Measurements from ENCODE around the gene IL2RG.

Gene IL2RG

GRCh38 chrX:71107762-71108360 lies 3.5 kb downstream of the IL2RG start:
- no peak for TF ChIP-seq CTCF (IDR thresholded peaks at IDR 0.05; ENCODE audit: extremely low read depth, missing control alignments)
- no peak for DNase-seq (ENCODE audit: low spot score)

GRCh38 chrX:71107245-71107644 lies 4.1 kb downstream of the IL2RG start:
- TF ChIP-seq CTCF (IDR thresholded peaks at IDR 0.05; ENCODE audit: extremely low read depth, missing control alignments): no peak

GRCh38 chrX:71106427-71106826 lies 5.0 kb downstream of the IL2RG start, which contains the start of gene CXorf65:
CXorf65 (minus strand) TSS chrX:71106740; CDS start chrX:71106556, 184 bp downstream.
- TF ChIP-seq CTCF (IDR thresholded peaks at IDR 0.05; ENCODE audit: extremely low read depth, missing control alignments): no peak
- no peak for DNase-seq (ENCODE audit: low spot score)

More at GRCh38 chrX:71107245-71107644, 4.1 kb downstream of the IL2RG start:
- no peak for DNase-seq (ENCODE audit: low spot score)

- TF ChIP-seq CTCF (IDR thresholded peaks at IDR 0.05; ENCODE audit: extremely low read depth, missing control alignments): no peak
- DNase-seq (ENCODE audit: low spot score): no peak
Observed at GRCh38 chrX:71105628-71106027, 5.7 kb downstream of the IL2RG start.

GRCh38 chrX:71103110-71103983 lies 8.0 kb downstream of the IL2RG start:
- no peak for TF ChIP-seq CTCF (IDR thresholded peaks at IDR 0.05; ENCODE audit: extremely low read depth, missing control alignments)
- peak; percentile 52 for DNase-seq (ENCODE audit: low spot score)

- no peak for TF ChIP-seq CTCF (IDR thresholded peaks at IDR 0.05; ENCODE audit: extremely low read depth, missing control alignments)
Observed at GRCh38 chrX:71102292-71102691, 9.1 kb downstream of the IL2RG start.

More at GRCh38 chrX:71102292-71102691, 9.1 kb downstream of the IL2RG start:
- DNase-seq (ENCODE audit: low spot score): no peak

Data from GM20000 (cell line).